ENCODE data around the gene CLDN5. TPM values are rescaled to one million over a fixed set of nuclear protein-coding genes. Genes with fewer than 3 reads are reported as not detected.

The CLDN5 gene
- total RNA-seq, 1 experiment from 2014 or later, result 0.44 TPM

DNA sequence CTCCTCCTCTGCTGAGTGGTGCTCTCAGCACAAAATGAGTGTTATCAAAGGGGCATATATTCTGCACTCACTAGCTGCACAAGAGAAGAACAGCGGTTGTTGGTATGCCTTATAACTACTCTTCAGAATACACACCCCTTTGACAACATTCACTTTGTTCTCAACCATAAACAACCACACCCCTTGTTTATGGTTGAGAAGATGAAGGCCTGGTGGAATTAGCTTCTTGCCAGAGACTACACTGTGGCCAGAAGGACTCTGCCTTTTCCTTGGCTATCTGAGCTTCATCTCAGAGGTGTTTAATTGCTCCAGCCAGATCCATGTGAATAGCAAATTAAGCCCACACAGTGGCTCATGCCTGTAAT, 45.0 kb upstream of the CLDN5 start:
- H3K27me3 ChIP-seq (ENCODE audit: insufficient read depth, low read length), result no peaks in the 10 kb centered on the region
- H3K79me2 ChIP-seq (ENCODE audit: insufficient read depth, low read length), result no peaks in the 10 kb centered on the region
- no peak overlapping the region for H4K5ac ChIP-seq (ENCODE audit: insufficient read length, low read depth, low read length)
- H3K9me3 Mint-ChIP-seq, result peaks cover 0 to 3% of the 10 kb centered on the region in 2 experiments; a peak in 2 of 5 replicates
- H3K4me3 Mint-ChIP-seq, result no peak overlapping the region
- H3K18ac ChIP-seq (ENCODE audit: insufficient read length, low read depth, low read length), result no peak overlapping the region
- no peak overlapping the region for H2BK5ac ChIP-seq (ENCODE audit: insufficient read length, low read length)
- H2BK12ac ChIP-seq (ENCODE audit: insufficient read length, low read depth, low read length), result no peak overlapping the region
- H2BK120ac ChIP-seq (ENCODE audit: low read depth, low read length, poor library complexity, severe bottlenecking), result no peak overlapping the region
- peaks cover 12 to 15% of the 10 kb centered on the region in 2 experiments for H3K4me1 Mint-ChIP-seq
- no peak overlapping the region for H2AFZ ChIP-seq (ENCODE audit: low read length)
- no peak overlapping the region for H3K4me2 ChIP-seq (ENCODE audit: insufficient read depth, insufficient read length, low read length)
- no peak overlapping the region for H3K14ac ChIP-seq (ENCODE audit: insufficient read depth, low read length)
- H3K79me1 ChIP-seq (ENCODE audit: insufficient read depth, low read depth, low read length, poor library complexity, severe bottlenecking), result no peaks in the 10 kb centered on the region
- H3K9ac ChIP-seq (ENCODE audit: extremely low read depth, insufficient read length, low read length), result no peak overlapping the region
- no peaks in the 10 kb centered on the region for H3K4me1 ChIP-seq (ENCODE audit: insufficient read depth, low read length)
- H2BK20ac ChIP-seq (ENCODE audit: low read depth, low read length, poor library complexity, severe bottlenecking), result no peak overlapping the region
- peaks cover 12% of the 10 kb centered on the region for H3K27me3 Mint-ChIP-seq (ENCODE audit: low read depth)
- no peak overlapping the region for H2BK15ac ChIP-seq (ENCODE audit: low read depth, low read length)
- no peaks in the 10 kb centered on the region for H3K36me3 Mint-ChIP-seq (ENCODE audit: insufficient read depth in 1 of 3, low read depth in 3 of 3)
- no peak overlapping the region for H3K23ac ChIP-seq (ENCODE audit: insufficient read length, low read depth, low read length)
- no peak overlapping the region for H3K27ac Mint-ChIP-seq
- H3K4ac ChIP-seq (ENCODE audit: low read depth, low read length), result no peak overlapping the region
- no peak overlapping the region for H2AK5ac ChIP-seq (ENCODE audit: insufficient read length, low read length)
- no peaks in the 10 kb centered on the region for H4K20me1 ChIP-seq (ENCODE audit: control insufficient read depth, insufficient read depth, insufficient read length)
- no peak overlapping the region for H3K27ac ChIP-seq (ENCODE audit: insufficient read length, low read depth, low read length)
- no peak overlapping the region for H3T11ph ChIP-seq (ENCODE audit: low read length)
- WGBS (ENCODE audit: extremely low coverage, insufficient read length, low lambda C conversion rate), result no CpG with 5 or more reads among the region's 1 CpG
- no peaks in the 10 kb centered on the region for H3K9me3 ChIP-seq (ENCODE audit: control insufficient read depth, low read depth, low read length)
- no peak overlapping the region for H3K56ac ChIP-seq (ENCODE audit: insufficient read length, low read depth, low read length)
- no peak overlapping the region for H4K91ac ChIP-seq (ENCODE audit: insufficient read length, low read depth, low read length)
- no peak for DNase-seq
- TF ChIP-seq, protein P1, sequence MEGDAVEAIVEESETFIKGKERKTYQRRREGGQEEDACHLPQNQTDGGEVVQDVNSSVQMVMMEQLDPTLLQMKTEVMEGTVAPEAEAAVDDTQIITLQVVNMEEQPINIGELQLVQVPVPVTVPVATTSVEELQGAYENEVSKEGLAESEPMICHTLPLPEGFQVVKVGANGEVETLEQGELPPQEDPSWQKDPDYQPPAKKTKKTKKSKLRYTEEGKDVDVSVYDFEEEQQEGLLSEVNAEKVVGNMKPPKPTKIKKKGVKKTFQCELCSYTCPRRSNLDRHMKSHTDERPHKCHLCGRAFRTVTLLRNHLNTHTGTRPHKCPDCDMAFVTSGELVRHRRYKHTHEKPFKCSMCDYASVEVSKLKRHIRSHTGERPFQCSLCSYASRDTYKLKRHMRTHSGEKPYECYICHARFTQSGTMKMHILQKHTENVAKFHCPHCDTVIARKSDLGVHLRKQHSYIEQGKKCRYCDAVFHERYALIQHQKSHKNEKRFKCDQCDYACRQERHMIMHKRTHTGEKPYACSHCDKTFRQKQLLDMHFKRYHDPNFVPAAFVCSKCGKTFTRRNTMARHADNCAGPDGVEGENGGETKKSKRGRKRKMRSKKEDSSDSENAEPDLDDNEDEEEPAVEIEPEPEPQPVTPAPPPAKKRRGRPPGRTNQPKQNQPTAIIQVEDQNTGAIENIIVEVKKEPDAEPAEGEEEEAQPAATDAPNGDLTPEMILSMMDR (conservative IDR thresholded peaks at IDR 0.05), result no peak
- H4K8ac ChIP-seq (replicated peaks; ENCODE audit: insufficient read length, low read depth, low read length), result no peak overlapping the region
- no peaks in the 10 kb centered on the region for H3K23me2 ChIP-seq (ENCODE audit: insufficient read length, low read depth, low read length, poor library complexity, severe bottlenecking)

All from H9 (cell line).